ENCODE data around the gene ERO1B. TPM values are rescaled to one million over a fixed set of nuclear protein-coding genes. Genes with fewer than 3 reads are reported as not detected.

The ERO1B gene
- total RNA-seq, 1 donor from 2014 or later: 7.2 TPM

DNA sequence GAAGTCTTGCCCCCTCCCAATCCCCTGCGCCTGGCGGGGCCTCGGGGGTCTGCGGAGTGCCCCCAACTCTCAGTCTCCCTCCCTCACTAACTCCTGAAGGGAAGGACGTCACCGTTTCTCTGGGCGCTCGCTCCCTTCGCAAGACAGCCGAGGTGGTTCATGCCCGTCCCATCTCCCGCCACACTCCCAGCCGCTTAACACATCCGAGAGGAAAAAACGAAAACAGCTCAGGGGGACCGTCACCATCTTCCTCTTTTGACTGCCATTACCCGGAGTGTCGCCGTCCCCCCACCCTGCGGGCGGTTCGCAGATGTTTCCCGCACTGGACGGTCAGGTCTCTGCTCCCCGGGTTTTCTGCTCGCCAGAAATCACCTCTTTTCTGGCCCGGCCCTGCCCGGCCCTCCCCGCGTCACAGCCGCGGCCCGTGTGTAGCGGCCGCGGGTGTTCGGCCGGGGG lies 532 bp downstream of the ERO1B start:
- TF ChIP-seq, protein P1, sequence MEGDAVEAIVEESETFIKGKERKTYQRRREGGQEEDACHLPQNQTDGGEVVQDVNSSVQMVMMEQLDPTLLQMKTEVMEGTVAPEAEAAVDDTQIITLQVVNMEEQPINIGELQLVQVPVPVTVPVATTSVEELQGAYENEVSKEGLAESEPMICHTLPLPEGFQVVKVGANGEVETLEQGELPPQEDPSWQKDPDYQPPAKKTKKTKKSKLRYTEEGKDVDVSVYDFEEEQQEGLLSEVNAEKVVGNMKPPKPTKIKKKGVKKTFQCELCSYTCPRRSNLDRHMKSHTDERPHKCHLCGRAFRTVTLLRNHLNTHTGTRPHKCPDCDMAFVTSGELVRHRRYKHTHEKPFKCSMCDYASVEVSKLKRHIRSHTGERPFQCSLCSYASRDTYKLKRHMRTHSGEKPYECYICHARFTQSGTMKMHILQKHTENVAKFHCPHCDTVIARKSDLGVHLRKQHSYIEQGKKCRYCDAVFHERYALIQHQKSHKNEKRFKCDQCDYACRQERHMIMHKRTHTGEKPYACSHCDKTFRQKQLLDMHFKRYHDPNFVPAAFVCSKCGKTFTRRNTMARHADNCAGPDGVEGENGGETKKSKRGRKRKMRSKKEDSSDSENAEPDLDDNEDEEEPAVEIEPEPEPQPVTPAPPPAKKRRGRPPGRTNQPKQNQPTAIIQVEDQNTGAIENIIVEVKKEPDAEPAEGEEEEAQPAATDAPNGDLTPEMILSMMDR (IDR thresholded peaks at IDR 0.05; ENCODE audit: borderline replicate concordance): no peak
- peaks cover 24% of the 10 kb centered on the region for H3K4me1 ChIP-seq
- peak overlapping the region; percentile 88 for H3K27ac ChIP-seq (replicated peaks)
- H3K4me3 ChIP-seq: peak overlapping the region; percentile 95
- intact Hi-C loops (cut with micrococcal nuclease): no loop called here
- DNase-seq: peak; percentile 20
- peaks cover 1% of the 10 kb centered on the region for H3K27me3 ChIP-seq (ENCODE audit: low read depth)
- H3K9me3 ChIP-seq (replicated peaks): no peaks in the 10 kb centered on the region
- H3K36me3 ChIP-seq: no peaks in the 10 kb centered on the region

DNA sequence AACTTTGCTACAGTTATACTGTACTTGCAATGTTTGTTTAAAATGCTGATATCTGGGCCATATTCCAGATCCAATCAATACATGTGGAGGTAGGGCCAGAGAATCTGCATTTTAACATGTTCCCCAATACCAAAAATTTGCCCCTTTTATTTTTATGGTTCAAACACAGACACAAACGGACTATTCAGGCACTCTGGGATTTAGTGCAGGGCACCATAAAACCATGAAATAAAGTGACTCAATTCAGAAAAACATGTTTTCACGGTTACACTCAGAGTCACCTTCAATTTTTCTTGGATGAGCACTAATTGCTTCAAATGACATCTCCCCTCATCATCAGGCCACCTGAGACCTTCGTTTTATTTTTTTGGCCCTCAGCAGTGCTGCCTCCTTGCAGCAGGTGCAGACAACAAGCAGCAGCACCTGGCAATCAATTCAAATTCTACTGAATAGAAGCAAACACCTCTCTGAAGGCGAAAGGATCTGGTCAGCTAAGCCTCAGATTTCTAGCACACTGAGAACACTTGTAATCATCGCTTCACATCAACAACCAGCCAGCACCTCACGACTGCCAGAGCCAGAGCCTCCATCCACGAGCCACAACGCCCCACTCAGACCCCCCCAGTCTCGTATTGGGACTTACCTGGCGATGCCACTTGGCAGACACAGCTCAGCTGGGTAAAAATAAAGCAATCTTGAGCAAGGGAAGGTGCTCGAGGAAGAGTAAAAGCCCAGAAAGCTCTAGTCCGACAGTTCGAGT lies 1.1 kb downstream of the ERO1B start:
- Histone ChIP-seq H3K27ac (replicated peaks) (peak overlapping the region; percentile 88), H3K4me3 (peak overlapping the region; percentile 95), H3K36me3 (no peaks in the 10 kb centered on the region), H3K4me1 (peaks cover 27% of the 10 kb centered on the region), H3K9me3 (replicated peaks) (no peaks in the 10 kb centered on the region), H3K27me3 (ENCODE audit: low read depth) (no peaks in the 10 kb centered on the region)
- TF ChIP-seq, protein P1 (IDR thresholded peaks at IDR 0.05; ENCODE audit: borderline replicate concordance): no peak
- intact Hi-C loops (cut with micrococcal nuclease): no loop called here
- DNase-seq: no peak

DNA sequence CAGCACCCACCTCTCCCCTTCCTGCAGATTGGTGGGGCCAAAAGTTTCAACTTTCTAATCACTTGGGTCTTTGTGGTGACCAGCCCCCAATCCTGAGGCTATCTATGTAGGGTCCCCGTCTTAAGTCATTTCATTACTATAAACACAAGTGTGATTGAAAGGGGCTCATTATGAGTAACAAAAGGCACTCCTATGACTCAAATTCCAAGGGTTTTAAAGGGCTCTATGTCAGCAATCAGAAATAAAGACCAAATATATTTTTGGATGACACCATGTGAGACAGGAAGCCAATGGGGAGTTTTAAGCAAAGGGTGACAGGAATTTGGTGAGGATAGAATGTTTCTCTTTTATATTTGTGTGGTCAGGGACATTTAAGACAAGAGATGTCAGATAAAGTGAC lies 6.2 kb downstream of the ERO1B start:
- Histone ChIP-seq H3K4me1 (peaks cover 12% of the 10 kb centered on the region), H3K9me3 (replicated peaks) (no peaks in the 10 kb centered on the region), H3K36me3 (no peaks in the 10 kb centered on the region), H3K27ac (replicated peaks) (no peak overlapping the region), H3K4me3 (no peak overlapping the region), H3K27me3 (ENCODE audit: low read depth) (no peaks in the 10 kb centered on the region)
- intact Hi-C loops (cut with micrococcal nuclease): no loop called here
- TF ChIP-seq, protein P1 (IDR thresholded peaks at IDR 0.05; ENCODE audit: borderline replicate concordance): no peak
- DNase-seq: no peak

DNA sequence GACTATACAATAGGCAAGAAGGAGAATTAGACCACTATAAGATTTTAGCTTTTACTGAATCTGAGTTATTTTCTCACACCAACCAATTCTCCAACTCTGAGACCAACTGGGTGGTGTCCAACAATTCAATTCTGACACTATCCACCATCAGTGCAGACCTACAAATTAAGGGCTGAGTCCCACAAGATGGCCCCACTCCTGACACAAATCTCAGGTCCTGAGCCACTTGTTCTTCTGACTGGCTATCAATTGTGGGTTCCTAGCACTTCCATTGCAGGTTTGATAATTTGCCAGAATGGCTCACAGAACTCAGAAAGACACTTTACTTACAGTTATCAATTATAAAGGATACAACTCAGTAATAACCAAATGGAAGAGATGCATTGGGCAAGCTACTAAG lies 6.7 kb downstream of the ERO1B start:
- Histone ChIP-seq H3K4me1 (peaks cover 8% of the 10 kb centered on the region), H3K27ac (replicated peaks) (no peak overlapping the region), H3K4me3 (no peak overlapping the region), H3K27me3 (ENCODE audit: low read depth) (no peaks in the 10 kb centered on the region), H3K9me3 (replicated peaks) (no peaks in the 10 kb centered on the region), H3K36me3 (no peaks in the 10 kb centered on the region)
- TF ChIP-seq, protein P1 (IDR thresholded peaks at IDR 0.05; ENCODE audit: borderline replicate concordance): no peak
- intact Hi-C loops (cut with micrococcal nuclease): no loop called here
- DNase-seq: no peak

DNA sequence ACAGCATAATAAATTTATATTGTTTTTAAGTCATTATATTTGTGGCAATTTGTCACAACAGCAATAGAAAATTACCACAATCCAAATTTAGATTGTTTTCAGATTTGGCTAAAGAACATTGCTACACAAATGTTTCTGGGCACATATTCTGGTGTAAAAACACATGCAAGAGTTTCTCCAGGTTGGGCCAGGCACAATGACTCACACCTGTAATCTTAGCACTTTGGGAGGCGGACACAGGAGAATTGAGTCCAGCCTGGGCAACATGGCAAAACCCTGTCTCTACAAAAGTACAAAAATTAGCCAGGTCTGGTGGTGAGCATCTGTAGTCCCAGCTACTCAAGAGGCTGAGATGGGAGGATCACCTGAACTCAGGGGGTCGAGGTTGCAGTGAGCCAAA lies 8.4 kb downstream of the ERO1B start:
- intact Hi-C loops (cut with micrococcal nuclease): no loop called here
- H3K9me3 ChIP-seq (replicated peaks): no peaks in the 10 kb centered on the region
- H3K36me3 ChIP-seq: peaks cover 6% of the 10 kb centered on the region
- DNase-seq: no peak
- no peaks in the 10 kb centered on the region for H3K27me3 ChIP-seq (ENCODE audit: low read depth)
- no peak overlapping the region for H3K27ac ChIP-seq (replicated peaks)
- TF ChIP-seq, protein P1 (IDR thresholded peaks at IDR 0.05; ENCODE audit: borderline replicate concordance): no peak
- peaks cover 8% of the 10 kb centered on the region for H3K4me1 ChIP-seq
- H3K4me3 ChIP-seq: no peak overlapping the region

Data from left ventricle myocardium inferior (tissue), 1 donor.